CD4-positive, alpha-beta T cell (primary cell): Measurements from ENCODE around the gene ENTPD2. TPM values are rescaled to one million over a fixed set of nuclear protein-coding genes. Genes with fewer than 3 reads are reported as not detected.

Source experiments
- ATAC-seq: fragments of 200-7000 bp; cut with Tn5 transposase; one replicate; pipeline ENCODE4 v1.10.0; 2022; ENCODE audit warnings: mild to moderate bottlenecking; ENCODE audit not compliant: poor library complexity
- CTCF ChIA-PET: fragments of 350-600 bp; sonication (Branson Sonifier 250); formaldehyde crosslinking; loops from one replicate; lab custom pipeline; 2021; ENCODE audit warnings: antibody characterized with exemption, inconsistent platforms; lab: Charles Lee
- POLR2A ChIA-PET: fragments of 350-600 bp; sonication (Branson Sonifier 250); formaldehyde crosslinking; loops from one replicate; lab custom pipeline; 2021; ENCODE audit warnings: antibody characterized with exemption, inconsistent platforms; lab: Charles Lee
- DNase-seq, 14 experiments: peaks; one replicate each; pipeline ENCODE4 v3.0.0-alpha.2; 2013 to 2020; ENCODE audit warnings: mixed read lengths in 2 of 14
- H3K27ac ChIP-seq, 2 donors: one replicate each; pipeline versions ENCODE4 v1.5.1 to v1.7.0; 2013; ENCODE audit warnings: low read length in 2 of 2, low read depth in 1 of 2, mild to moderate bottlenecking in 1 of 2
- H3K27me3 ChIP-seq, 2 experiments: 1 replicate in 1 of 2; 2 replicates in 1 of 2; pipeline versions ENCODE4 v1.6.1 to v1.7.0; 2013; ENCODE audit warnings: low read length in 2 of 2, control low read depth in 1 of 2, mild to moderate bottlenecking in 1 of 2, moderate library complexity in 1 of 2; ENCODE audit not compliant: insufficient read depth in 2 of 2, control insufficient read depth in 1 of 2
- H3K36me3 ChIP-seq: one replicate; pipeline ENCODE4 v1.6.1; 2013; ENCODE audit warnings: low read length, control low read depth; ENCODE audit not compliant: insufficient read depth
- H3K4me1 ChIP-seq: one replicate; pipeline ENCODE4 v1.6.1; 2013; ENCODE audit warnings: low read length, control low read depth; ENCODE audit not compliant: insufficient read depth
- H3K4me3 ChIP-seq: one replicate; pipeline ENCODE4 v1.5.1; 2013; ENCODE audit warnings: mild to moderate bottlenecking, low read length, moderate library complexity
- H3K9me3 ChIP-seq, 2 experiments: 1 replicate in 1 of 2; 2 replicates in 1 of 2; pipeline versions ENCODE4 v1.6.1 to v1.7.0; 2013; ENCODE audit warnings: low read length in 2 of 2, mild to moderate bottlenecking in 2 of 2, control low read depth in 1 of 2, moderate library complexity in 1 of 2; ENCODE audit not compliant: control insufficient read depth in 1 of 2, insufficient read depth in 1 of 2
- H3K27ac Mint-ChIP-seq: one replicate; pipeline ENCODE4 v1.8.0; 2020; ENCODE audit warnings: mixed read lengths
- H3K27me3 Mint-ChIP-seq: one replicate; pipeline ENCODE4 v1.8.0; 2021; ENCODE audit warnings: mixed read lengths
- H3K36me3 Mint-ChIP-seq: one replicate; pipeline ENCODE4 v1.8.0; 2021; ENCODE audit warnings: low read depth, mixed read lengths
- H3K4me1 Mint-ChIP-seq: one replicate; pipeline ENCODE4 v1.8.0; 2021; ENCODE audit warnings: low read depth, mixed read lengths
- H3K4me3 Mint-ChIP-seq: one replicate; pipeline ENCODE4 v1.8.0; 2020; ENCODE audit warnings: mild to moderate bottlenecking, mixed read lengths
- H3K9me3 Mint-ChIP-seq: one replicate; pipeline ENCODE4 v1.8.0; 2020; ENCODE audit warnings: mixed read lengths
- CTCF ChIP-seq: fragments of 200-600 bp; IDR thresholded peaks from one replicate; pipeline ENCODE4 v1.8.0; 2022; ENCODE audit warnings: antibody characterized with exemption, mild to moderate bottlenecking
- intact Hi-C, 2 experiments: fragments of 100-400 bp; cut with DNase I in 1 of 2; cut with micrococcal nuclease in 1 of 2; formaldehyde crosslinking; loops; one replicate each; pipeline versions ENCODE4 v1.15.1 to v1.9.0; 2023 to 2025; cut with DNase I, micrococcal nuclease
- total RNA-seq, 174 experiments: library from RNA in 2 of 174; stranded (reverse) in 2 of 174; gene quantifications; one replicate each; pipeline ENCODE4 v1.2.3 and lab custom pipeline; 2021 to 2026

ENTPD2 gene
- total RNA-seq, 2 experiments from 2014 or later: not detected

- Histone ChIP-seq H3K36me3 (no peaks in the 10 kb centered on the region), H3K27ac (no peak overlapping the region), H3K4me3 (no peak overlapping the region), H3K9me3 (no peaks in the 10 kb centered on the region), H3K4me1 (peaks cover 42% of the 10 kb centered on the region), H3K27me3 (no peaks in the 10 kb centered on the region)
- CTCF ChIA-PET: interaction anchor here (0.8 to 2.9 kb wide), 14 partner anchors 10 to 252 kb away, joined by 3 to 20 read pairs (median 10); partner anchors contain the start of genes AJM1, CLIC3, MAN1B1 and NPDC1
- Mint-ChIP-seq H3K9me3 (no peaks in the 10 kb centered on the region), H3K27me3 (no peaks in the 10 kb centered on the region), H3K27ac (no peak overlapping the region), H3K36me3 (no peaks in the 10 kb centered on the region), H3K4me3 (no peak overlapping the region), H3K4me1 (peaks cover 33% of the 10 kb centered on the region)
- intact Hi-C loops: loop anchor here (1.0 to 2.0 kb wide), 4 partner anchors 31 to 249 kb away; partner anchors contain the start of gene AJM1 (in 1 of the 2)
- no peak for TF ChIP-seq CTCF
- no peak for DNase-seq
- POLR2A ChIA-PET: interaction anchor here (0.6 to 2.4 kb wide), 6 partner anchors 13 to 245 kb away, joined by 3 to 9 read pairs (median 6); partner anchors contain the start of genes AJM1, MAN1B1, SAPCD2 and TMEM141
- no peak for ATAC-seq
Measured at GRCh38 chr9:137035937-137036336, 17.9 kb downstream of the ENTPD2 start.

GRCh38 chr9:137035507-137035834, 18.4 kb downstream of the ENTPD2 start:
- DNase-seq: no peak
- Mint-ChIP-seq H3K27me3 (no peaks in the 10 kb centered on the region), H3K27ac (peak overlapping the region; percentile 64), H3K4me1 (peaks cover 38% of the 10 kb centered on the region), H3K4me3 (no peak overlapping the region), H3K36me3 (no peaks in the 10 kb centered on the region), H3K9me3 (no peaks in the 10 kb centered on the region)
- TF ChIP-seq CTCF: peak; percentile 61
- CTCF ChIA-PET: interaction anchor here (0.6 to 2.9 kb wide), 33 partner anchors 9 to 495 kb away, joined by 3 to 20 read pairs (median 4); partner anchors contain the start of genes AJM1, CLIC3, MAN1B1 and NELFB
- no peaks in the 10 kb centered on the region for H3K9me3 ChIP-seq
- no peaks in the 10 kb centered on the region for H3K36me3 ChIP-seq
- intact Hi-C loops: loop anchor here (1.0 to 2.0 kb wide), 4 partner anchors 31 to 248 kb away; partner anchors contain the start of gene AJM1 (in 1 of the 2)
- H3K27ac ChIP-seq: no peak overlapping the region
- H3K4me1 ChIP-seq: peaks cover 46% of the 10 kb centered on the region
- ATAC-seq: no peak
- no peak overlapping the region for H3K4me3 ChIP-seq
- POLR2A ChIA-PET: interaction anchor here (0.6 to 2.4 kb wide), 16 partner anchors 11 to 309 kb away, joined by 3 to 9 read pairs (median 4); partner anchors contain the start of genes AJM1, FBXW5, LCN12 and MAN1B1
- H3K27me3 ChIP-seq: no peaks in the 10 kb centered on the region

DNA sequence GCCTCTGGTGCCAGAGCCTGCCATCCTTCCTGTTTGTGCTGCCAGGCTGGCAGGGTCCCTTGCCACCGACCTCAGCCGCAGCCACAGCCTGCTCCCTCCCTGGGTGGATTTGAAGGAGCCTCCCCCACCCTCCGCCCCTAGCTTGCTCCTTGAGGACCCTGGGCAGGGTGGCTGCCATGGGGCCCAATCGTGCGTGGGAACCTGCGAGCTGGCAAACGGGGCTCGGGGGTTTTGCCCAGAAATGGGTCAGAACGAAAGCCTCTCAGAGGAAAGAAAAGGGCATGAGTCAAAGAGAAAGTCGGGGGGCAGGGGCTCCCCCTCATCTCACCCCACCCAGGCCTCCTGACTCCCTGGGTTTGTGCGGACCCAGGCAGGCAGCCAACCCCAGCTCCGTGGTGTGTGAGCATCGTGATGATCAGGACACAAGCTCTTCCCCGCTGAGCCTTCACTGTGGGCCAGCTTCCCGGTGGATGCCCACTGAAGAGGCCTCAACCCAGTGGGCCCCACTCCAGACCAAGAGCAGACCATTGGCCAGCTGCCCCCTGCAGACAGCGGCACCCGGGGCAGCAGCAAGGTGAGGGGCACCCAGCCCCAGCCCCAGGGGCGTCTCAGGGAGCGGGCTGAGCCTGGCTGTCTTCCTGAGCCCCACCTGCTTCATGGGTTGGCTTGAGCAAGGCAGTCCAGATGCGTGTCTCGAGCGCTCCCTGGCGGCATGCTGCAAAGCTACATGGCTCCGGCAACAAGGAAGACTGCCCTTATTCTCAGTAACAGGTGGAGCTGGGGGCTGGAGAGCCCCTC, 19.0 kb downstream of the ENTPD2 start:
- H3K9me3 ChIP-seq: no peaks in the 10 kb centered on the region
- CTCF ChIA-PET: interaction anchor here (0.6 to 2.9 kb wide), 35 partner anchors 9 to 494 kb away, joined by 3 to 20 read pairs (median 4); partner anchors contain the start of genes AJM1, CLIC3, MAN1B1 and NELFB
- DNase-seq: peak; percentile 80 to 95 (median 84)
- H3K36me3 Mint-ChIP-seq: no peaks in the 10 kb centered on the region
- H3K4me1 ChIP-seq: peaks cover 52% of the 10 kb centered on the region
- TF ChIP-seq CTCF: peak; percentile 95
- no peaks in the 10 kb centered on the region for H3K36me3 ChIP-seq
- intact Hi-C loops: loop anchor here (1.0 to 2.0 kb wide), 4 partner anchors 30 to 248 kb away; partner anchors contain the start of gene AJM1 (in 1 of the 2)
- H3K27me3 Mint-ChIP-seq: no peaks in the 10 kb centered on the region
- H3K4me3 ChIP-seq: peak overlapping the region; percentile 51
- no peaks in the 10 kb centered on the region for H3K9me3 Mint-ChIP-seq
- H3K4me1 Mint-ChIP-seq: peaks cover 41% of the 10 kb centered on the region
- peak; percentile 88 for ATAC-seq
- peak overlapping the region; percentile 68 for H3K4me3 Mint-ChIP-seq
- POLR2A ChIA-PET: interaction anchor here (0.6 to 2.4 kb wide), 19 partner anchors 10 to 308 kb away, joined by 3 to 9 read pairs (median 4); partner anchors contain the start of genes AJM1, FBXW5, LCN12 and MAN1B1
- H3K27ac ChIP-seq: peak overlapping the region; percentile 29 to 60
- H3K27ac Mint-ChIP-seq: peak overlapping the region; percentile 64
- no peaks in the 10 kb centered on the region for H3K27me3 ChIP-seq
